GM18526 (cell line): ENCODE measurements around the gene DND1.

Source experiments
- POLR2A ChIP-seq: IDR thresholded peaks from 3 replicates; pipeline ENCODE4 v1.6.1; 2011; ENCODE audit not compliant: insufficient read length; ENCODE audit errors: extremely low read depth

The DND1 gene

DNA sequence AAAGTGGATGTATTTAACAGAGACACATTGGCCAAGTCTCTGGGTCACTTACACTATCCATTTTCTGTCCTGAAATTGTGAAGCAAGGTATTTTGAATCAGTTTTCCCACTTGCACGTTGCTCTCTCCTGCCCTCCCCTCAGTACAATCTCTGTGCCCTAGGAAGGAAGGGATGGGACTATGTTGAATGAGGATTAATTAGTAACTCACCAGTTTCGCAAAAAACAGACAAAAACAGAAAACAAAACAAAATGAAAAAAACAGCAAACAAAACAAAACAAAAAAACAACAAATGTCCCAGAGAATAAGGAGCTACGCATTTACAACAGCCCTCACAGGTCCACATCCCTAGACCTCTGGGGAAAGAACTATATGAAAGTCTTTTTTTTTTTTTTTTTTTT, 39.3 kb downstream of the DND1 start:
- TF ChIP-seq POLR2A, result no peak

DNA sequence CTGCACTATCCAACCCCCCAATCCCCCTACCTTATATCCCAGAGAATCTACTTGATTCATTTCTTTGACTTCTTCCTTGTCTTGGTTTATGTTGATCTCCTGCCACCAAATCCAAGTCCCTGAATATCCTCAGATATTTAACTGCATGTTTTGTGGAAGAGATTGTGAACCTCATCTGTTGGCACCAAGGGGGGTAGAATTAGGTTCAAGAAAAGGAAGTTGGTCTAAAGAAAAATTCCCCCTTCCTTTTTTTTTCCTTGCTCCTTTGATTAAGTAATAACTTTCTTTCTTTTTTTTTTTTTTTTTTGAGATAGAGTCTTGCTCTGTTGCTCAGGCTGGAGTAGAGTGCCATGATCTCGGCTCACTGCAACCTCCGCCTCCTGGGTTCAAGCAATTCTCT, 39.9 kb downstream of the DND1 start:
- TF ChIP-seq POLR2A, result no peak

DNA sequence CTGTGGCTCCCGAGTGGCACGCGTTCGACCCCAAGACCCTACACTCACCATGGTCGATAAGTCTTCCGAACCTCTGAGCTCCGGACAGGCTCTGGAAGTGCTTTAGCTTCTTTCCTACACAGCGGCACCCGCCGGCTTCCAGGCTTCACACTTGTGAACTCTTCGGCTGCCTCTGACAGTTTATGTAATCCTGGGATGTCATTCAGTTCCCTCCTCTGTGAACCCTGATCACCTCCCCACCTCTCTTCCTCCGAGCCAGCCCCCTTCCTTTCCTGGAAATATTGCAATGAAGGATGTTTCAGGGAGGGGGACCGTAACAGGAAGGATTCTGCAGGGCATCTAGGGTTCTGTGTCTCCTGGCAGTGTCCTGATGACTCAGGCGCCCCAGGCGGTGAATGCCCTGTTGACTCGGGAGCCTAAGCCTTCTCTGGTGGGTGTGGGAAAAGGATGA, 40.3 kb downstream of the DND1 start, which contains the start of gene CD14:
CD14 (minus strand) TSS at position 155 of the 451 bp plus-strand sequence; CDS start at position 51, 104 bp downstream.
- TF ChIP-seq POLR2A, result no peak

DNA sequence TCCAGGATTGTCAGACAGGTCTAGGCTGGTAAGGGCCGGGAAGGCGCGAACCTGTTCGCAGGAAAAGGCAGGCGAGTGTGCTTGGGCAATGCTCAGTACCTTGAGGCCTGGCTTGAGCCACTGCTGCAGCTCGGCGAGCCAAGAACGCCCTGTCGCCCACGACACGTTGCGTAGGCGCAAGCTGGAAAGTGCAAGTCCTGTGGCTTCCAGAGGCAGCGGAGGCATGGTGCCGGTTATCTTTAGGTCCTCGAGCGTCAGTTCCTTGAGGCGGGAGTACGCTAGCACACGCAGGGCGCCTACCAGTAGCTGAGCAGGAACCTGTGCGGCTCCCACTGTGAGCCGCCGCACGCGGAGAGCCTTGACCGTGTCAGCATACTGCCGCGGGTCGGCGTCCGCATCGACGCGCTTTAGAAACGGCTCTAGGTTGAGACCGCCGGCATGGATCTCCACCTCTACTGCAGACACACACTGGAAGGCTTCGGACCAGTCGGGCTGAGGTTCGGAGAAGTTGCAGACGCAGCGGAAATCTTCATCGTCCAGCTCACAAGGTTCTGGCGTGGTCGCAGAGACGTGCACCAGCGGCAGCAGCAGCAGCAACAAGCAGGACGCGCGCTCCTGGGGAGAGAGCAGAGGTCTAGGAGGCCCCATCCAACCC, 40.9 kb downstream of the DND1 start:
- TF ChIP-seq POLR2A, result no peak

DNA sequence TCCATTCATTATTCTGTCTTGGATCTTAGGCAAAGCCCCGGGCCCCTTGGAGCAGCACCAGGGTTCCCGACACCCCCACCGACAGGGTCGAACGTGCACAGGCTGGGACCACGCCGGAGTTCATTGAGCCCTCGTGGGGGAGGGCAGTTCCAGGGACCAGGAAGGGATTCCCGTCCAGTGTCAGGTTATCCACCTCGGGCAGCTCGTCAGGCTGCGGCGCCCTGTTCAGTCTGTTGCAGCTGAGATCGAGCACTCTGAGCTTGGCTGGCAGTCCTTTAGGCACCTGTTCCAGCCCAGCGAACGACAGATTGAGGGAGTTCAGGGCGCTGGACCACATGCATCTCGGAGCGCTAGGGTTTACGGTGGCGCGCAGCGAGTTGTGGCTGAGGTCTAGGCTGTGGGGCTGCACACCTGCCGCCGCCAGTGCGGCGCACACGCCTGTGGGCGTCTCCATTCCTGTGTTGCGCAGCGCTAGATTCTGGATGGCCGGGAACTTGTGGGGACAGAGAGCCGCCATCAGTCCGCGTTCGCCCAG, 41.5 kb downstream of the DND1 start:
- no peak for TF ChIP-seq POLR2A

DNA sequence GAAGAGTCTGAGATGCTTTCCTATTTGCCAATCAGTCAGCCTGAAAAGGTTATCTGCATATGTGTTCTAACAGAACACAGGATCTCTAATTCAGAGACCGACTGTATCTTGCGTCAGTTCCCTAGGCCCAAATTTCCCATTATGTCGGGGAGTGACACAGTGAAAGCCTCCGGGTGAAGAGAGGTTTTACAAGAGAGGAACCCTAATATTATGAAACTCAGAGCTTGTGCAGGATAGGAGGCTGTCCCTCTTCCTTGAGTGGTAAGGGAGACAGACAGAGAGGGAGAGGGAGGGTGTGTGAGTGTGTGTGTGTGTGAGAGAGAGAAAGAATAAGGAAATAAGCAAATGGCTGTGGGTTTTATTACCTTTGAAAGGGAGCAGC, 42.3 kb downstream of the DND1 start:
- no peak for TF ChIP-seq POLR2A

DNA sequence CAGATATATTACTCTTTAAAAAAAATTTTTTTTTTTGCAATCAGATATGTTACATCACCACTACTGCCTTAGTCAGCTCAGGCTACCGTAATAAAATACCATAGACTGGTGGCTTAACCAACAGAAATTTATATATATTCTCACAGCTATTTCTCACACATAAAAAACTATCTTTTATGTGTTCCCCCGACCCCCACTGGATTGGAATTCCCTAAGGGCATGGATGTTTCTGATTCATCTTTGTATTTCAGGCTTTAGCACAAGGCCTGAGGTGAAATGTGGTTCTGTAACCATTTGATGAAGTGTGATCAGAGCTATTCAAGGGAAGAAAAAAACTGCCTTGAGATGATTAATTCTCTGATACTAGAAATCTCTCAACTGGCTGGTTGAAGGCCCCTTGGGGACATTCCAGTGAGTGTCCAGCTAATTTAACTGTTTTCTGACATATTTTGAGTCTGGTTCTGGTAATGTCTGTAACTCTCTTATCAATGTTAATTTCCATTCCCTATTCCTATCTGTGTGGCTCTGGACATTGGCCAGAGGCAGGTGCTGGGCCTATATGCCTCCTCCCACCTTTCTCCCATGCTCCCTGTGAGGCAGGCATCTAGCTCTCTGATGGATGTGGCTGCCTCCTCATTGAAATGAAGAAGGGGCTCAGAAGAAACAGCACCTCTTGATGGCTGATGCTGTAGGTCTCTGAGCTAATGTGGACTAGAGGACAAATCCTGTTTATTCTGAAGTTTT, 42.9 kb downstream of the DND1 start:
- no peak for TF ChIP-seq POLR2A

DNA sequence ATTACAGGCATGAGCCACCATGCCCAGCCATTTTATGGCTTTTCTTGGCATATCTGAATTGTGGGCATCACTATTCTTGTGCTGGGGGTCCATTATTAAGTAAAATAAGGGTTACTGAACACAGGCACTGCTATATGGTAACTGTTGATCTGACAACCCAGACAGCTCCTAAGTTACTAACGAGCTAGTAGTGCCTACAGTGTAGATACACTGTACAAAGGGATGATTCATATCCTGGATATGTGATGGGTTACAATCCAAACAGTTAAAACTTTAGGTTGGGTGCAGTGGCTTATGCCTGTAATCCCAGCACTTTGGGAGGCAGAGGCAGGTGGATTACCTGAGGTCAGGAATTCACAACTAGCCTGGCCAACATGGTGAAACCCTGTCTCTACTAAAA, 44.7 kb downstream of the DND1 start:
- TF ChIP-seq POLR2A, result no peak

DNA sequence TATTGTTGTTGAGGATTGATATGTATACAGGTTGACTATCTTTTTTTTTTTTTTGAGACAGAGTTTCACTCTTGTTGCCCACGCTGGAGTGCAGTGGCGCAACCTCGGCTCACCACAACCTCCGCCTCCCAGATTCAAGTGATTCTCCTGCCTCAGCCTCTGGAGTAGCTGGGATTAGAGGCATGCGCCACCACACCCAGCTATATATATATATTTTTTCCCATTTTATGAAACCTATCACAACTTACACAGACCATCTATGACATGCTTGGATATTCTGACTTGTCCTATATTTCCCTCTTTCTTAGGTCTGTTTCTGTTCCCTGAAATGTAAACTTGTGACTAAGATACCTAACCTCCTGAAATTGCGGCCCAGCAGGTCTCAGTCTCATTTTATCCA, 45.4 kb downstream of the DND1 start:
- no peak for TF ChIP-seq POLR2A

DNA sequence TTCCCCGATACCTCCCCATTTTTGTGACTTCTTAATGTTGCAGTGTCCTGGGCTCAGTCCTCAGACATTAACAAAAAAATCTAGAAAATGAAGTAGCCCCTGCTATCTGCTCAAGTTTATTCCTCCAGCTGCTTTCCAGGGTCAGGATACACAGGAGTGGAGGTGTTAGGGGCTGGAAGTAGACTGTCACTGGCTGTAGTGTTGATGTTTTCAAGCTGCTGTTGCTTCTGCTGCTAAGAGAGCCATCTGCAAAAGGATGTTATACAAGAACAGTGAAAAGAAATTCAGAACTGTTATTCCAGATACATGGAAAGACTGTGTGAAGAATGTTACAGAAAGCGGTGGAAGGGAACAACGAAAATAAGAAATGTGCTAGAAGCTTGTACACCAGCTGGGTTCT, 51.1 kb downstream of the DND1 start:
- TF ChIP-seq POLR2A, result no peak
